Measurements from ENCODE around the gene RPN1. TPM values are rescaled to one million over a fixed set of nuclear protein-coding genes. Genes with fewer than 3 reads are reported as not detected.

Gene RPN1
- polyA plus RNA-seq, 6 donors from 2014 or later: 176 to 255 (median 193) TPM

GRCh38 chr3:128629936-128630335 lies 20.7 kb downstream of the RPN1 start:
- H3K9me3 Mint-ChIP-seq: no peaks in the 10 kb centered on the region
- H3K4me3 Mint-ChIP-seq: no peak overlapping the region
- H3K27ac Mint-ChIP-seq: peak overlapping the region in 2 of 6 donors; percentile 26 to 58
- peaks cover 3 to 12% (median 9%) of the 10 kb centered on the region in 3 donors for H3K4me1 Mint-ChIP-seq
- H3K36me3 Mint-ChIP-seq: peaks cover 20 to 24% of the 10 kb centered on the region in 2 donors
- no peak for DNase-seq
- no peaks in the 10 kb centered on the region for H3K27me3 Mint-ChIP-seq
- no peak for ATAC-seq (ENCODE audit: low read depth in 2 of 2)

GRCh38 chr3:128625409-128625945 lies 25.1 kb downstream of the RPN1 start:
- Mint-ChIP-seq H3K27me3 (no peaks in the 10 kb centered on the region), H3K4me3 (no peak overlapping the region), H3K27ac (peak overlapping the region in 1 of 6 donors; percentile 35), H3K4me1 (peaks cover 19 to 21% (median 20%) of the 10 kb centered on the region in 3 donors), H3K36me3 (peaks cover 26 to 33% of the 10 kb centered on the region in 2 donors), H3K9me3 (no peaks in the 10 kb centered on the region)
- ATAC-seq (ENCODE audit: low read depth in 2 of 2) (no peak), DNase-seq (no peak)

- ATAC-seq (ENCODE audit: low read depth in 2 of 2) (no peak), DNase-seq (no peak)
- peaks cover 21 to 22% (median 21%) of the 10 kb centered on the region in 3 donors for H3K4me1 Mint-ChIP-seq
- H3K9me3 Mint-ChIP-seq: no peaks in the 10 kb centered on the region
- no peaks in the 10 kb centered on the region for H3K27me3 Mint-ChIP-seq
- peaks cover 21 to 34% of the 10 kb centered on the region in 2 donors for H3K36me3 Mint-ChIP-seq
- no peak overlapping the region for H3K4me3 Mint-ChIP-seq
- H3K27ac Mint-ChIP-seq: peak overlapping the region in 3 of 6 donors; percentile 35 to 80 (median 63)
Observed at GRCh38 chr3:128624526-128625138, 26.0 kb downstream of the RPN1 start.

- Mint-ChIP-seq H3K9me3 (no peaks in the 10 kb centered on the region), H3K27ac (peak overlapping the region in 5 of 6 donors; percentile 35 to 76 (median 54)), H3K27me3 (no peaks in the 10 kb centered on the region), H3K36me3 (peaks cover 17 to 34% of the 10 kb centered on the region in 2 donors), H3K4me3 (peak overlapping the region in 1 of 8 donors; percentile 35), H3K4me1 (peaks cover 28 to 29% (median 29%) of the 10 kb centered on the region in 3 donors)
- DNase-seq (no peak), ATAC-seq (ENCODE audit: low read depth in 2 of 2) (no peak)
Observed at GRCh38 chr3:128623762-128624176, 26.8 kb downstream of the RPN1 start.

GRCh38 chr3:128621931-128622330 lies 28.7 kb downstream of the RPN1 start:
- H3K27ac Mint-ChIP-seq: peak overlapping the region in 1 of 6 donors; percentile 24
- DNase-seq (no peak), ATAC-seq (ENCODE audit: low read depth in 2 of 2) (no peak)
- no peaks in the 10 kb centered on the region for H3K9me3 Mint-ChIP-seq
- H3K27me3 Mint-ChIP-seq: no peaks in the 10 kb centered on the region
- peak overlapping the region in 1 of 8 donors; percentile 33 for H3K4me3 Mint-ChIP-seq
- H3K36me3 Mint-ChIP-seq: peaks cover 13 to 29% of the 10 kb centered on the region in 2 donors
- peaks cover 36 to 41% (median 36%) of the 10 kb centered on the region in 3 donors for H3K4me1 Mint-ChIP-seq

GRCh38 chr3:128621234-128621633 lies 29.4 kb downstream of the RPN1 start:
- no peak for ATAC-seq (ENCODE audit: low read depth in 2 of 2)
- H3K36me3 Mint-ChIP-seq: peaks cover 6 to 22% of the 10 kb centered on the region in 2 donors
- H3K27ac Mint-ChIP-seq: peak overlapping the region in 3 of 6 donors; percentile 49 to 74 (median 59)
- no peak overlapping the region for H3K4me3 Mint-ChIP-seq
- no peaks in the 10 kb centered on the region for H3K27me3 Mint-ChIP-seq
- H3K9me3 Mint-ChIP-seq: no peaks in the 10 kb centered on the region
- H3K4me1 Mint-ChIP-seq: peaks cover 32 to 41% (median 33%) of the 10 kb centered on the region in 3 donors
- DNase-seq: no peak

GRCh38 chr3:128620268-128620691 lies 30.3 kb downstream of the RPN1 start:
- H3K9me3 Mint-ChIP-seq: no peaks in the 10 kb centered on the region
- H3K4me3 Mint-ChIP-seq: peak overlapping the region in 3 of 8 donors; percentile 8 to 98 (median 10)
- no peaks in the 10 kb centered on the region for H3K27me3 Mint-ChIP-seq
- peaks cover 4 to 17% of the 10 kb centered on the region in 2 donors for H3K36me3 Mint-ChIP-seq
- no peak for DNase-seq
- peaks cover 30 to 41% (median 33%) of the 10 kb centered on the region in 3 donors for H3K4me1 Mint-ChIP-seq
- peak overlapping the region in 2 of 6 donors; percentile 59 to 85 for H3K27ac Mint-ChIP-seq
- no peak for ATAC-seq (ENCODE audit: low read depth in 2 of 2)

- no peaks in the 10 kb centered on the region for H3K9me3 Mint-ChIP-seq
- H3K27ac Mint-ChIP-seq: peak overlapping the region; percentile 76 to 98 (median 94)
- no peak for DNase-seq
Observed at GRCh38 chr3:128619146-128619890, 31.3 kb downstream of the RPN1 start.

GRCh38 chr3:128618398-128618726 lies 32.3 kb downstream of the RPN1 start:
- H3K27me3 Mint-ChIP-seq: no peaks in the 10 kb centered on the region
- ATAC-seq (ENCODE audit: low read depth in 2 of 2) (no peak), DNase-seq (no peak)
- no peaks in the 10 kb centered on the region for H3K9me3 Mint-ChIP-seq
- peak overlapping the region; percentile 89 to 98 (median 98) for H3K27ac Mint-ChIP-seq
- peak overlapping the region; percentile 94 to 99 (median 98) for H3K4me3 Mint-ChIP-seq
- peaks cover 23 to 27% (median 24%) of the 10 kb centered on the region in 3 donors for H3K4me1 Mint-ChIP-seq
- H3K36me3 Mint-ChIP-seq: peaks cover 0 to 8% of the 10 kb centered on the region in 2 donors

More at GRCh38 chr3:128619146-128619890, 31.3 kb downstream of the RPN1 start:
- peaks cover 4 to 8% of the 10 kb centered on the region in 2 donors for H3K36me3 Mint-ChIP-seq
- H3K4me3 Mint-ChIP-seq: peak overlapping the region; percentile 0 to 99 (median 98)
- no peaks in the 10 kb centered on the region for H3K27me3 Mint-ChIP-seq
- H3K4me1 Mint-ChIP-seq: peaks cover 23 to 35% (median 25%) of the 10 kb centered on the region in 3 donors
- no peak for ATAC-seq (ENCODE audit: low read depth in 2 of 2)

- H3K4me3 Mint-ChIP-seq: peak overlapping the region; percentile 94 to 99 (median 98)
- no peaks in the 10 kb centered on the region for H3K27me3 Mint-ChIP-seq
- ATAC-seq (ENCODE audit: low read depth in 2 of 2) (peak; percentile 89 to 91), DNase-seq (peak; percentile 99)
- H3K9me3 Mint-ChIP-seq: no peaks in the 10 kb centered on the region
- peaks cover 0 to 8% of the 10 kb centered on the region in 2 donors for H3K36me3 Mint-ChIP-seq
- H3K4me1 Mint-ChIP-seq: peaks cover 23 to 25% (median 24%) of the 10 kb centered on the region in 3 donors
- H3K27ac Mint-ChIP-seq: peak overlapping the region; percentile 89 to 98 (median 98)
Observed at GRCh38 chr3:128617557-128618397, 32.8 kb downstream of the RPN1 start.

- peaks cover 23 to 25% (median 24%) of the 10 kb centered on the region in 3 donors for H3K4me1 Mint-ChIP-seq
- peak overlapping the region in 4 of 6 donors; percentile 37 to 98 (median 98) for H3K27ac Mint-ChIP-seq
- H3K9me3 Mint-ChIP-seq: no peaks in the 10 kb centered on the region
- peaks cover 0 to 8% of the 10 kb centered on the region in 2 donors for H3K36me3 Mint-ChIP-seq
- DNase-seq (no peak), ATAC-seq (ENCODE audit: low read depth in 2 of 2) (peak; percentile 17 to 29)
- H3K27me3 Mint-ChIP-seq: no peaks in the 10 kb centered on the region
- peak overlapping the region; percentile 94 to 99 (median 98) for H3K4me3 Mint-ChIP-seq
Observed at GRCh38 chr3:128617270-128617556, 33.4 kb downstream of the RPN1 start.

- Mint-ChIP-seq H3K4me3 (peak overlapping the region; percentile 94 to 99 (median 98)), H3K27me3 (no peaks in the 10 kb centered on the region), H3K9me3 (no peaks in the 10 kb centered on the region), H3K36me3 (peaks cover 0 to 8% of the 10 kb centered on the region in 2 donors), H3K27ac (peak overlapping the region in 4 of 6 donors; percentile 33 to 97 (median 56)), H3K4me1 (peaks cover 23 to 25% (median 24%) of the 10 kb centered on the region in 3 donors)
- no peak for DNase-seq
- no peak for ATAC-seq (ENCODE audit: low read depth in 2 of 2)
Observed at GRCh38 chr3:128616516-128617269, 33.9 kb downstream of the RPN1 start.

All from naive B cell (primary cell).